Loucy (cell line): ENCODE data around the gene PANK3.

Source experiments
- H2AFZ ChIP-seq: fragments of 200-600 bp; sonication (generic); 2 replicates; pipeline ENCODE4 v1.6.0; 2016; ENCODE audit warnings: antibody characterized with exemption, mild to moderate bottlenecking, low read length, moderate library complexity
- H3F3A ChIP-seq: fragments of 200-600 bp; 2 replicates; pipeline ENCODE4 v1.6.0; 2016; ENCODE audit warnings: antibody characterized with exemption, low read depth, mild to moderate bottlenecking
- H3K27me3 ChIP-seq: fragments of 200-600 bp; sonication (generic); 2 replicates; pipeline ENCODE4 v1.6.1; 2014; ENCODE audit warnings: low read length, mild to moderate bottlenecking; ENCODE audit not compliant: insufficient read depth, poor library complexity, severe bottlenecking
- H3K36me3 ChIP-seq: fragments of 200-600 bp; sonication (generic); 2 replicates; pipeline ENCODE4 v1.6.1; 2016; ENCODE audit warnings: low read length; ENCODE audit not compliant: insufficient read depth
- H3K4me1 ChIP-seq: fragments of 200-600 bp; sonication (generic); 2 replicates; pipeline ENCODE4 v1.5.1; 2014; ENCODE audit warnings: low read length, mild to moderate bottlenecking; ENCODE audit not compliant: insufficient read depth, poor library complexity, severe bottlenecking
- H3K4me2 ChIP-seq: fragments of 200-600 bp; sonication (generic); 2 replicates; pipeline ENCODE4 v1.6.0; 2014; ENCODE audit warnings: antibody characterized with exemption, low read length, low read depth, mild to moderate bottlenecking; ENCODE audit not compliant: poor library complexity, severe bottlenecking
- H3K4me3 ChIP-seq: fragments of 200-600 bp; sonication (generic); 2 replicates; pipeline ENCODE4 v1.5.1; 2014; ENCODE audit warnings: low read length, mild to moderate bottlenecking, mixed read lengths; ENCODE audit not compliant: poor library complexity, severe bottlenecking
- H3K79me2 ChIP-seq: fragments of 200-600 bp; sonication (generic); 2 replicates; pipeline ENCODE4 v1.6.1; 2014; ENCODE audit warnings: low read length; ENCODE audit not compliant: insufficient read depth
- H3K9ac ChIP-seq: fragments of 200-600 bp; sonication (generic); 2 replicates; pipeline ENCODE4 v1.6.0; 2014; ENCODE audit warnings: mild to moderate bottlenecking, low read depth, low read length, moderate library complexity; ENCODE audit not compliant: poor library complexity, severe bottlenecking
- H3K9me2 ChIP-seq: fragments of 200-600 bp; sonication (generic); replicated peaks from 2 replicates; pipeline ENCODE4 v1.6.1; 2016; ENCODE audit warnings: low read depth, low read length, mixed read lengths
- H3K9me3 ChIP-seq: fragments of 200-600 bp; sonication (generic); 2 replicates; pipeline ENCODE4 v1.6.1; 2014; ENCODE audit warnings: mild to moderate bottlenecking, antibody characterized with exemption, low read length, low read depth; ENCODE audit not compliant: insufficient read depth
- H4K20me1 ChIP-seq: fragments of 200-600 bp; sonication (generic); 2 replicates; pipeline ENCODE4 v1.6.0; 2014; ENCODE audit warnings: antibody characterized with exemption, low read length, mild to moderate bottlenecking; ENCODE audit not compliant: insufficient read depth, poor library complexity, severe bottlenecking
- CTCF ChIP-seq: fragments of 200-600 bp; sonication (generic); conservative IDR thresholded peaks from 2 replicates; pipeline ENCODE4 v1.5.1; 2014; ENCODE audit warnings: mild to moderate bottlenecking, antibody characterized with exemption, low read length
- EZH2phosphoT487 ChIP-seq: fragments of 200-600 bp; IDR thresholded peaks from 2 replicates; pipeline ENCODE4 v1.6.1; 2018; ENCODE audit warnings: antibody characterized with exemption, mild to moderate bottlenecking, moderate library complexity, borderline replicate concordance

PANK3 gene

GRCh38 chr5:168552146-168552545, 27.0 kb downstream of the PANK3 start:
- Histone ChIP-seq H3K4me2 (no peak overlapping the region), H4K20me1 (peaks cover 3% of the 10 kb centered on the region), H3K27me3 (no peaks in the 10 kb centered on the region), H3F3A (no peaks in the 10 kb centered on the region), H2AFZ (no peak overlapping the region), H3K36me3 (peaks cover 46% of the 10 kb centered on the region; the same call in 1 of the 2 replicates), H3K4me1 (no peaks in the 10 kb centered on the region), H3K4me3 (no peak overlapping the region), H3K79me2 (0 out of 2 replicates have a peak, but pooled peaks cover 3% of the 10 kb centered on the region), H3K9me2 (no peaks in the 10 kb centered on the region), H3K9me3 (no peaks in the 10 kb centered on the region), H3K9ac (no peak overlapping the region)
- TF ChIP-seq EZH2phosphoT487 (no peak), CTCF (no peak)

- Histone ChIP-seq H3K79me2 (0 out of 2 replicates have a peak, but pooled peaks cover 3% of the 10 kb centered on the region), H3F3A (no peaks in the 10 kb centered on the region), H3K9me2 (no peaks in the 10 kb centered on the region), H4K20me1 (peaks cover 3% of the 10 kb centered on the region), H3K9me3 (no peaks in the 10 kb centered on the region), H2AFZ (no peak overlapping the region), H3K4me3 (no peak overlapping the region), H3K36me3 (peaks cover 31% of the 10 kb centered on the region; the same call in 1 of the 2 replicates), H3K9ac (no peak overlapping the region), H3K4me1 (no peaks in the 10 kb centered on the region), H3K4me2 (no peak overlapping the region), H3K27me3 (no peaks in the 10 kb centered on the region)
- TF ChIP-seq CTCF (no peak), EZH2phosphoT487 (no peak)
These were observed 28.5 kb downstream of the PANK3 start for GRCh38 chr5:168550656-168551055.

GRCh38 chr5:168549554-168549953, 29.6 kb downstream of the PANK3 start:
- H3K79me2 ChIP-seq = 0 out of 2 replicates have a peak, but pooled peaks cover 3% of the 10 kb centered on the region
- H3K36me3 ChIP-seq = peaks cover 23% of the 10 kb centered on the region; the same call in 1 of the 2 replicates
- H4K20me1 ChIP-seq = peaks cover 3% of the 10 kb centered on the region
- no peak overlapping the region for H3K9ac ChIP-seq
- no peaks in the 10 kb centered on the region for H3F3A ChIP-seq
- H3K27me3 ChIP-seq = no peaks in the 10 kb centered on the region
- no peak overlapping the region for H2AFZ ChIP-seq
- no peak overlapping the region for H3K4me3 ChIP-seq
- no peaks in the 10 kb centered on the region for H3K4me1 ChIP-seq
- H3K9me2 ChIP-seq = no peaks in the 10 kb centered on the region
- H3K9me3 ChIP-seq = no peaks in the 10 kb centered on the region
- no peak overlapping the region for H3K4me2 ChIP-seq
- no peak for TF ChIP-seq EZH2phosphoT487
- TF ChIP-seq CTCF = no peak
